A673 (cell line): ENCODE results near the gene RPL19. TPM values are rescaled to one million over a fixed set of nuclear protein-coding genes. Genes with fewer than 3 reads are reported as not detected.

Source experiments
- BruUV-seq: library from RNA; stranded (reverse); fragments of 400-500 nt; replicated peaks from 2 replicates; lab custom pipeline; 2021; lab: Mats Ljungman, UMichigan
- CTCF ChIA-PET: fragments of 300-600 bp; sonication (Branson Sonifier 250); formaldehyde crosslinking; loops from one replicate; lab custom pipeline; 2022; ENCODE audit warnings: antibody characterized with exemption; lab: Charles Lee
- POLR2A ChIA-PET: fragments of 300-600 bp; sonication (Branson Sonifier 250); formaldehyde crosslinking; loops from one replicate; lab custom pipeline; 2022; ENCODE audit warnings: antibody characterized with exemption; ENCODE audit not compliant: low non-redundant PET; lab: Charles Lee
- DNase-seq: peaks from one replicate; pipeline ENCODE4 v3.0.0-alpha.2; 2015; ENCODE audit warnings: low spot score
- H3K27ac ChIP-seq: fragments of 200-600 bp; sonication (generic); 2 replicates; pipeline ENCODE4 v1.5.1; 2016; ENCODE audit warnings: mixed run types, low read depth, mild to moderate bottlenecking, mixed read lengths, antibody characterized with exemption, low read length; ENCODE audit not compliant: poor library complexity, severe bottlenecking
- H3K27me3 ChIP-seq: fragments of 200-600 bp; sonication (generic); replicated peaks from 2 replicates; pipeline ENCODE4 v1.6.1; 2017; ENCODE audit warnings: mixed run types, low read depth, mild to moderate bottlenecking, mixed read lengths, antibody characterized with exemption, low read length; ENCODE audit not compliant: insufficient read depth, poor library complexity
- H3K36me3 ChIP-seq: fragments of 200-600 bp; sonication (generic); 2 replicates; pipeline ENCODE4 v1.6.1; 2016; ENCODE audit warnings: mixed run types, mild to moderate bottlenecking, mixed read lengths, antibody characterized with exemption, low read length; ENCODE audit not compliant: insufficient read depth, poor library complexity, severe bottlenecking
- H3K4me1 ChIP-seq: fragments of 200-600 bp; sonication (generic); 2 replicates; pipeline ENCODE4 v1.6.1; 2017; ENCODE audit warnings: mixed run types, mild to moderate bottlenecking, mixed read lengths, antibody characterized with exemption, low read length; ENCODE audit not compliant: insufficient read depth, poor library complexity, severe bottlenecking
- H3K4me3 ChIP-seq: fragments of 200-600 bp; sonication (generic); 2 replicates; pipeline ENCODE4 v1.5.1; 2016; ENCODE audit warnings: low read depth, mixed run types, mild to moderate bottlenecking, mixed read lengths, low read length; ENCODE audit not compliant: poor library complexity, severe bottlenecking
- H3K9me3 ChIP-seq: fragments of 200-600 bp; sonication (generic); 2 replicates; pipeline ENCODE4 v1.6.1; 2016; ENCODE audit warnings: mixed run types, low read depth, mild to moderate bottlenecking, mixed read lengths, antibody characterized with exemption, low read length; ENCODE audit not compliant: poor library complexity, severe bottlenecking
- CTCF ChIP-seq: fragments of 300-800, 200-600 bp; sonication (generic); conservative IDR thresholded peaks from 2 replicates; pipeline ENCODE4 v1.5.1; 2017; ENCODE audit warnings: low read depth, mild to moderate bottlenecking, antibody characterized with exemption, low read length, moderate library complexity, mixed read lengths
- EZH2 ChIP-seq: fragments of 200-600 bp; sonication (generic); IDR thresholded peaks from 2 replicates; pipeline ENCODE4 v1.6.1; 2017; ENCODE audit warnings: borderline replicate concordance, low read depth, mild to moderate bottlenecking, mixed read lengths, antibody characterized with exemption, low read length; ENCODE audit not compliant: poor library complexity, severe bottlenecking
- intact Hi-C: fragments of 100-400 bp; cut with micrococcal nuclease; formaldehyde crosslinking; loops from one replicate; pipeline ENCODE4 v1.10.0; 2022; ENCODE audit not compliant: unreplicated experiment
- total RNA-seq: library from RNA; stranded (reverse); gene quantifications from 2 replicates; pipeline ENCODE4 v1.2.3, GENCODE V29; 2021

RPL19 gene
- total RNA-seq, 1 experiment from 2014 or later, result 950 TPM

GRCh38 chr17:39200957-39201510, 951 bp downstream of the RPL19 start:
- POLR2A ChIA-PET, result no interaction called here
- intact Hi-C loops, result no loop called here
- peak overlapping the region; percentile 88 for H3K4me3 ChIP-seq
- TF ChIP-seq EZH2 (no peak), CTCF (no peak)
- CTCF ChIA-PET, result no interaction called here
- H3K27me3 ChIP-seq, result no peaks in the 10 kb centered on the region
- no peaks in the 10 kb centered on the region for H3K9me3 ChIP-seq
- no peak for DNase-seq
- H3K4me1 ChIP-seq, result peaks cover 23% of the 10 kb centered on the region
- peaks cover 33% of the 10 kb centered on the region for H3K36me3 ChIP-seq
- BruUV-seq, result no TSS peak
- H3K27ac ChIP-seq, result peak overlapping the region; percentile 99

- no TSS peak for BruUV-seq
- ChIA-PET POLR2A (interaction anchor here (0.8 kb wide), 1 partner anchor 422 kb away, joined by 3 read pairs; no protein-coding TSS in a partner anchor), CTCF (no interaction called here)
- no peak overlapping the region for H3K27ac ChIP-seq
- DNase-seq, result no peak
- no peaks in the 10 kb centered on the region for H3K9me3 ChIP-seq
- H3K36me3 ChIP-seq, result peaks cover 33% of the 10 kb centered on the region
- H3K4me1 ChIP-seq, result peaks cover 32% of the 10 kb centered on the region
- intact Hi-C loops, result no loop called here
- no peaks in the 10 kb centered on the region for H3K27me3 ChIP-seq
- no peak overlapping the region for H3K4me3 ChIP-seq
- no peak for TF ChIP-seq CTCF
- TF ChIP-seq EZH2, result no peak
These were observed 4.2 kb downstream of the RPL19 start for GRCh38 chr17:39204245-39204644.

DNA sequence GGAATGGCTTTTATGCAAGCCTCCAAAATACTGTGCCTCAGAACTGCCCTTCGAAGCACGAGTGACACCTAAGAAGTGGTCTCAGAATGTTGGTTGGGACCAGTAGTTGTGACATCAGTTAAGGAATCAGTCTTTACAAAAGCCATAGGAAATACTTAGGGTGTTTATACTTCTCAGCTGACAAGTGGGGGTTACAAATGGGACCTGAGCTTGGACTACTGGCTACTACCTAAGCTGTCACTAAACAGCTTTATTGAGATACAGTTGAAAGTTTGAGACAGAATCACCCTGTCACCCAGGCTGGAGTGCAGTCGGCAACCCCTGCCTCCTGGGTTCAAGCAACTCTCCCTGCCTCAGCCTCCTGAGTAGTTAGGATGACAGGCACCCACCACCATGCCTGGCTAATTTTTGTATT, 5.0 kb downstream of the RPL19 start:
- Histone ChIP-seq H3K36me3 (peaks cover 33% of the 10 kb centered on the region), H3K27me3 (no peaks in the 10 kb centered on the region), H3K4me1 (peaks cover 36% of the 10 kb centered on the region), H3K4me3 (no peak overlapping the region), H3K27ac (no peak overlapping the region), H3K9me3 (no peaks in the 10 kb centered on the region)
- TF ChIP-seq EZH2 (no peak), CTCF (no peak)
- CTCF ChIA-PET, result interaction anchor here (0.5 kb wide), 1 partner anchor 68 kb away, joined by 4 read pairs; no protein-coding TSS in a partner anchor
- intact Hi-C loops, result no loop called here
- DNase-seq, result no peak
- POLR2A ChIA-PET, result no interaction called here
- no TSS peak for BruUV-seq
